K562 (cell line): ENCODE measurements around the gene KMO. TPM values are rescaled to one million over a fixed set of nuclear protein-coding genes. Genes with fewer than 3 reads are reported as not detected.

ENCODE experiments used
- ERF ChIP-seq: fragments of 450-650 bp; formaldehyde crosslinking; IDR thresholded peaks from 2 replicates; pipeline ENCODE4 v1.4.0; 2020; ENCODE audit warnings: mild to moderate bottlenecking, mixed read lengths
- KAT8 ChIP-seq: fragments of 450-650 bp; IDR thresholded peaks from 2 replicates; pipeline ENCODE4 v1.6.1; 2016; ENCODE audit warnings: low read depth, mild to moderate bottlenecking
- MAZ ChIP-seq, 2 experiments: fragments of 450-650 bp in 1 of 2; sonication (generic) in 1 of 2; formaldehyde crosslinking; IDR thresholded peaks in 1 of 2; conservative IDR thresholded peaks in 1 of 2; 2 replicates each; pipeline versions ENCODE4 v1.4.0 to v1.5.0; 2020; ENCODE audit warnings: mild to moderate bottlenecking in 1 of 2, missing genetic modification reagents in 1 of 2
- MITF ChIP-seq: IDR thresholded peaks from 2 replicates; pipeline ENCODE4 v1.6.1; 2014; ENCODE audit warnings: antibody characterized with exemption
- RBBP5 ChIP-seq: fragments of 200-600 bp; sonication (generic); IDR thresholded peaks from 2 replicates; pipeline ENCODE4 v1.6.1; 2012; ENCODE audit warnings: borderline replicate concordance, mild to moderate bottlenecking, low read length, control low read depth, inconsistent platforms; ENCODE audit not compliant: insufficient read depth, poor library complexity, severe bottlenecking
- RBM25 ChIP-seq: fragments of 200-400 bp; formaldehyde crosslinking; IDR thresholded peaks from 2 replicates; pipeline ENCODE4 v1.6.1; 2018; ENCODE audit warnings: low read length, low read depth, moderate library complexity; ENCODE audit not compliant: severe bottlenecking
- SAP30 ChIP-seq: fragments of 200-600 bp; sonication (generic); IDR thresholded peaks from 2 replicates; pipeline ENCODE4 v1.6.1; 2012; ENCODE audit warnings: borderline replicate concordance, low read depth, mild to moderate bottlenecking, moderate library complexity, low read length, control low read depth, inconsistent platforms; ENCODE audit not compliant: insufficient read depth, poor library complexity, severe bottlenecking
- TAF7 ChIP-seq: fragments of 450-650 bp; IDR thresholded peaks from 2 replicates; pipeline ENCODE4 v1.6.1; 2016; ENCODE audit warnings: missing genetic modification characterization, missing compliant biosample characterization
- TFAP4 ChIP-seq: sonication (generic); formaldehyde crosslinking; IDR thresholded peaks from 2 replicates; pipeline ENCODE4 v1.8.0; 2022; ENCODE audit warnings: missing genetic modification reagents, mild to moderate bottlenecking, moderate library complexity, borderline replicate concordance
- TRIM24 ChIP-seq, 2 experiments: fragments of 450-650 bp; IDR thresholded peaks; 2 replicates each; pipeline ENCODE4 v1.6.1; 2016
- XRCC5 ChIP-seq: fragments of 200-400 bp; formaldehyde crosslinking; IDR thresholded peaks from 2 replicates; pipeline ENCODE4 v1.6.1; 2017; ENCODE audit warnings: low read depth, mild to moderate bottlenecking, low read length
- polyA plus RNA-seq, 8 experiments: library from polyadenylated mRNA; depleted of rRNA in 4 of 8; stranded (reverse) in 5 of 8; unstranded in 3 of 8; fragments of >200 nt; fragmentation: Nextera tagmentation in 2 of 8; fragmentation: Illumina TruSeq in 1 of 8; extraction: Ambion mirVana in 2 of 8; extraction: Trizol in 1 of 8; gene quantifications; 2 replicates each; pipeline versions ENCODE4 v1.2.1 to v1.2.3, GENCODE V29; 2011 to 2014; ENCODE audit warnings: inconsistent platforms in 1 of 8, missing spikeins in 1 of 8
- total RNA-seq, 7 experiments: library from RNA; depleted of rRNA in 6 of 7; stranded (reverse); fragments of >200 nt in 6 of 7; fragmentation: Illumina TruSeq in 2 of 7; extraction: Trizol in 2 of 7; gene quantifications; 2 replicates each; pipeline versions ENCODE4 v1.2.1 to v1.2.3, GENCODE V29; 2011 to 2021; ENCODE audit warnings: low replicate concordance in 1 of 7
- TF ChIP-seq, protein P1 (sequence below), 2 experiments: fragments of 450-650 bp in 1 of 2; IDR thresholded peaks; 2 replicates each; pipeline ENCODE4 v1.6.1; 2011 to 2017; ENCODE audit warnings: low read depth in 2 of 2, antibody characterized with exemption in 1 of 2, borderline replicate concordance in 1 of 2, low read length in 1 of 2, mild to moderate bottlenecking in 1 of 2, mixed read lengths in 1 of 2; ENCODE audit not compliant: control insufficient read depth in 1 of 2
- TF ChIP-seq, protein P2 (sequence below): IDR thresholded peaks from 3 replicates; pipeline ENCODE4 v1.6.1; 2011; ENCODE audit warnings: borderline replicate concordance, mild to moderate bottlenecking; ENCODE audit not compliant: insufficient read length, insufficient read depth
- TF ChIP-seq, protein P3 (sequence below): fragments of 450-650 bp; IDR thresholded peaks from 2 replicates; pipeline ENCODE4 v1.6.1; 2017; ENCODE audit warnings: antibody characterized with exemption, mild to moderate bottlenecking

The KMO gene
- total and polyA plus RNA-seq, 9 of the 15 experiments (the other 6 are each of a cell fraction or from before 2014, with no cell fraction given), result 0.01 to 0.11 (median 0.01) TPM; not detected in 6

DNA sequence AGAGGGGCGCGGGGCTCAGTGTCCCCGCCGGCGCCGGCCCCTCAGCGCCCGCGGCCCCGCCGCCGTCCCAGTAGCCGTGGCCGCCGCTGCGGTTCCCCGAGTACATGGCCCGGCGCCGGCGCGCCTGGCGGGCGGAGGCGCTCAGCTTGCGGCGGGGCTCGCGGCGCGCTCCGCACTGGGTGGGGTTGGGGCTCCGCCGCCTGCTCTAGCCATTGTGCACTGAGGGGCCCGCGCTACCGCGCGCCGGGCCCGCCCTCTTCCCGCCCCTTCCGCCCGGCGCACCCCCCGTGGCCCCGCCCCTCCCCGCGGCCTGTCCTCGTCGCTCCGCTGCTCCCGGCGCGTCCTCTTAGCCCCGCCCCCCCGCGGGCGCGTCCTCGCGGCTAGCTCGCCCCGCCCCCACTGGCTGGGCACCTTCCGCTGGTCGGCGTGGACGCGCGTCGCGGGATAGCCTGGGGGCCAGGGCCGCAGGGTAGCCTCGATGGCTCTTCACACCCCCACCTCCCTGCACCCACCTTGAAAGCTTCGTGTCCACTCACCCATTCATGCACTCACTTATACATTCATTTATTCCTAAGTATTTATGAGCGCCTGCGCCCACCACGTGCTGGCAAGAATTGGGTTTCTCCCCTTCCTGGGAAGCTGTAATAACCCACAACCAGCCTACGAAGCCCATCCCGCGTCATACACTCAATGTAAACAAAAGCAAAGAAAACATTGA lies 108.1 kb downstream of the KMO start, which contains the start of the genes CHML and OPN3 (continued):
- TF ChIP-seq, protein P1, sequence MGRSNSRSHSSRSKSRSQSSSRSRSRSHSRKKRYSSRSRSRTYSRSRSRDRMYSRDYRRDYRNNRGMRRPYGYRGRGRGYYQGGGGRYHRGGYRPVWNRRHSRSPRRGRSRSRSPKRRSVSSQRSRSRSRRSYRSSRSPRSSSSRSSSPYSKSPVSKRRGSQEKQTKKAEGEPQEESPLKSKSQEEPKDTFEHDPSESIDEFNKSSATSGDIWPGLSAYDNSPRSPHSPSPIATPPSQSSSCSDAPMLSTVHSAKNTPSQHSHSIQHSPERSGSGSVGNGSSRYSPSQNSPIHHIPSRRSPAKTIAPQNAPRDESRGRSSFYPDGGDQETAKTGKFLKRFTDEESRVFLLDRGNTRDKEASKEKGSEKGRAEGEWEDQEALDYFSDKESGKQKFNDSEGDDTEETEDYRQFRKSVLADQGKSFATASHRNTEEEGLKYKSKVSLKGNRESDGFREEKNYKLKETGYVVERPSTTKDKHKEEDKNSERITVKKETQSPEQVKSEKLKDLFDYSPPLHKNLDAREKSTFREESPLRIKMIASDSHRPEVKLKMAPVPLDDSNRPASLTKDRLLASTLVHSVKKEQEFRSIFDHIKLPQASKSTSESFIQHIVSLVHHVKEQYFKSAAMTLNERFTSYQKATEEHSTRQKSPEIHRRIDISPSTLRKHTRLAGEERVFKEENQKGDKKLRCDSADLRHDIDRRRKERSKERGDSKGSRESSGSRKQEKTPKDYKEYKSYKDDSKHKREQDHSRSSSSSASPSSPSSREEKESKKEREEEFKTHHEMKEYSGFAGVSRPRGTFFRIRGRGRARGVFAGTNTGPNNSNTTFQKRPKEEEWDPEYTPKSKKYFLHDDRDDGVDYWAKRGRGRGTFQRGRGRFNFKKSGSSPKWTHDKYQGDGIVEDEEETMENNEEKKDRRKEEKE (IDR thresholded peaks at IDR 0.05; ENCODE audit: borderline replicate concordance in 1 of 2, control insufficient read depth in 1 of 2, low read depth in 2 of 2, low read length in 1 of 2), result no peak
- TF ChIP-seq, protein P2, sequence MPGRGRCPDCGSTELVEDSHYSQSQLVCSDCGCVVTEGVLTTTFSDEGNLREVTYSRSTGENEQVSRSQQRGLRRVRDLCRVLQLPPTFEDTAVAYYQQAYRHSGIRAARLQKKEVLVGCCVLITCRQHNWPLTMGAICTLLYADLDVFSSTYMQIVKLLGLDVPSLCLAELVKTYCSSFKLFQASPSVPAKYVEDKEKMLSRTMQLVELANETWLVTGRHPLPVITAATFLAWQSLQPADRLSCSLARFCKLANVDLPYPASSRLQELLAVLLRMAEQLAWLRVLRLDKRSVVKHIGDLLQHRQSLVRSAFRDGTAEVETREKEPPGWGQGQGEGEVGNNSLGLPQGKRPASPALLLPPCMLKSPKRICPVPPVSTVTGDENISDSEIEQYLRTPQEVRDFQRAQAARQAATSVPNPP, result no peak
- TF ChIP-seq SAP30, result peak; percentile 15
- TF ChIP-seq MITF, result no peak
- no peak for TF ChIP-seq KAT8
- TF ChIP-seq TFAP4 (CRISPR knock-in tag), result peak; percentile 57
- 0 out of 2 replicates have a peak, but pooled peaks have one; percentile 24 for TF ChIP-seq TAF7 (tag)
- TF ChIP-seq TRIM24 (IDR thresholded peaks at IDR 0.05), result peak in 1 of 2 experiments; percentile 64; a peak in 2 of 4 replicates
- TF ChIP-seq, protein P3, sequence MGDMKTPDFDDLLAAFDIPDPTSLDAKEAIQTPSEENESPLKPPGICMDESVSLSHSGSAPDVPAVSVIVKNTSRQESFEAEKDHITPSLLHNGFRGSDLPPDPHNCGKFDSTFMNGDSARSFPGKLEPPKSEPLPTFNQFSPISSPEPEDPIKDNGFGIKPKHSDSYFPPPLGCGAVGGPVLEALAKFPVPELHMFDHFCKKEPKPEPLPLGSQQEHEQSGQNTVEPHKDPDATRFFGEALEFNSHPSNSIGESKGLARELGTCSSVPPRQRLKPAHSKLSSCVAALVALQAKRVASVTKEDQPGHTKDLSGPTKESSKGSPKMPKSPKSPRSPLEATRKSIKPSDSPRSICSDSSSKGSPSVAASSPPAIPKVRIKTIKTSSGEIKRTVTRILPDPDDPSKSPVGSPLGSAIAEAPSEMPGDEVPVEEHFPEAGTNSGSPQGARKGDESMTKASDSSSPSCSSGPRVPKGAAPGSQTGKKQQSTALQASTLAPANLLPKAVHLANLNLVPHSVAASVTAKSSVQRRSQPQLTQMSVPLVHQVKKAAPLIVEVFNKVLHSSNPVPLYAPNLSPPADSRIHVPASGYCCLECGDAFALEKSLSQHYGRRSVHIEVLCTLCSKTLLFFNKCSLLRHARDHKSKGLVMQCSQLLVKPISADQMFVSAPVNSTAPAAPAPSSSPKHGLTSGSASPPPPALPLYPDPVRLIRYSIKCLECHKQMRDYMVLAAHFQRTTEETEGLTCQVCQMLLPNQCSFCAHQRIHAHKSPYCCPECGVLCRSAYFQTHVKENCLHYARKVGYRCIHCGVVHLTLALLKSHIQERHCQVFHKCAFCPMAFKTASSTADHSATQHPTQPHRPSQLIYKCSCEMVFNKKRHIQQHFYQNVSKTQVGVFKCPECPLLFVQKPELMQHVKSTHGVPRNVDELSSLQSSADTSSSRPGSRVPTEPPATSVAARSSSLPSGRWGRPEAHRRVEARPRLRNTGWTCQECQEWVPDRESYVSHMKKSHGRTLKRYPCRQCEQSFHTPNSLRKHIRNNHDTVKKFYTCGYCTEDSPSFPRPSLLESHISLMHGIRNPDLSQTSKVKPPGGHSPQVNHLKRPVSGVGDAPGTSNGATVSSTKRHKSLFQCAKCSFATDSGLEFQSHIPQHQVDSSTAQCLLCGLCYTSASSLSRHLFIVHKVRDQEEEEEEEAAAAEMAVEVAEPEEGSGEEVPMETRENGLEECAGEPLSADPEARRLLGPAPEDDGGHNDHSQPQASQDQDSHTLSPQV, result peak; percentile 81
- no peak for TF ChIP-seq RBM25
- TF ChIP-seq ERF (CRISPR knock-in tag), result 0 out of 2 replicates have a peak, but pooled peaks have one; percentile 25
- TF ChIP-seq XRCC5, result no peak
- TF ChIP-seq MAZ (CRISPR knock-in tag; conservative IDR thresholded peaks at IDR 0.05 in 1 of 2, IDR thresholded peaks at IDR 0.05 in 1 of 2), result peak; percentile 73 to 92; a peak in 3 of 4 replicates
- peak; percentile 76 for TF ChIP-seq RBBP5
